ENCODE measurements around the gene PSG1. TPM values are rescaled to one million over a fixed set of nuclear protein-coding genes. Genes with fewer than 3 reads are reported as not detected.
"Not testable (repeated sequence)": the region's sequence is repeated elsewhere in the genome, so short reads cannot be mapped to it uniquely, and the experiment has no call there.

PSG1 gene
- not detected for polyA plus RNA-seq (2012; ENCODE audit: insufficient read length, low read depth)

DNA sequence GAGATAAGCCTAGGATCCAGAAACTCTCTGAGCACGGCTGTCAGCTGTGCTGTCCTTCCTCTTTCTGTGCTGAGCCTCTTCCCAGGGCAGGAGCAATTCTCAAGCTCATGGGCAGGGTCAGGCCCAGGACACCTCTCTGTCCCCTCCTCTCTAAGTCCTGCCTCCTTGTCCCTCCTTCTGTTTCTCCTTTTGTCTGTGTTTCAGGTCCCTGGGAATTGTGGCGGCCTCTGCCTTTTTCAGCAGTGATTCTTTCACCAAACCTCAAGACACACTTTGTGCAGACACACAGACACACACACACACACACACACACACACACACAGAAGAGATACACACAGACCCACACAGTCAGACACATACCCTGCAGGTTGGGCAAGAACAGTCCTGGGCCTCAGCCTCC, at the start of gene PSG1:
Gene PSG1, minus strand, starts transcription at position 101 of the 400 bp plus-strand sequence. CDS start 132 bp downstream, outside the sequence.
- TF ChIP-seq POLR2AphosphoS5 (IDR thresholded peaks at IDR 0.05; ENCODE audit: low read depth, low read length) (no peak), SIN3A (IDR thresholded peaks at IDR 0.05; ENCODE audit: borderline replicate concordance, insufficient read depth, low read length) (no peak), TAF1 (IDR thresholded peaks at IDR 0.05; ENCODE audit: borderline replicate concordance, insufficient read depth, low read length) (no peak), REST (IDR thresholded peaks at IDR 0.05; ENCODE audit: insufficient read depth in 1 of 2, low read depth in 2 of 2, low read length in 2 of 2) (no peak), FOXP2 (optimal IDR thresholded peaks at IDR 0.05; ENCODE audit: borderline replicate concordance, extremely low read depth, extremely low read length, insufficient read depth) (no peak)

- TF ChIP-seq TAF1 (IDR thresholded peaks at IDR 0.05; ENCODE audit: borderline replicate concordance, insufficient read depth, low read length), result no peak
Measured at GRCh38 chr19:42928896-42929295, 49.4 kb upstream of the PSG1 start.

- no peak for TF ChIP-seq TAF1 (IDR thresholded peaks at IDR 0.05; ENCODE audit: borderline replicate concordance, insufficient read depth, low read length)
- TF ChIP-seq POLR2AphosphoS5 (IDR thresholded peaks at IDR 0.05; ENCODE audit: low read depth, low read length), result no peak
- no peak for TF ChIP-seq FOXP2 (optimal IDR thresholded peaks at IDR 0.05; ENCODE audit: borderline replicate concordance, extremely low read depth, extremely low read length, insufficient read depth)
- no peak for TF ChIP-seq SIN3A (IDR thresholded peaks at IDR 0.05; ENCODE audit: borderline replicate concordance, insufficient read depth, low read length)
- no peak for TF ChIP-seq REST (IDR thresholded peaks at IDR 0.05; ENCODE audit: insufficient read depth in 1 of 2, low read depth in 2 of 2, low read length in 2 of 2)
Measured at GRCh38 chr19:42926781-42927180, 47.3 kb upstream of the PSG1 start.

GRCh38 chr19:42919757-42920079, 40.2 kb upstream of the PSG1 start:
- TF ChIP-seq POLR2AphosphoS5 (IDR thresholded peaks at IDR 0.05; ENCODE audit: low read depth, low read length), result no peak
- TF ChIP-seq SIN3A (IDR thresholded peaks at IDR 0.05; ENCODE audit: borderline replicate concordance, insufficient read depth, low read length), result no peak
- no peak for TF ChIP-seq TAF1 (IDR thresholded peaks at IDR 0.05; ENCODE audit: borderline replicate concordance, insufficient read depth, low read length)
- no peak for TF ChIP-seq FOXP2 (optimal IDR thresholded peaks at IDR 0.05; ENCODE audit: borderline replicate concordance, extremely low read depth, extremely low read length, insufficient read depth)
- TF ChIP-seq REST (IDR thresholded peaks at IDR 0.05; ENCODE audit: insufficient read depth in 1 of 2, low read depth in 2 of 2, low read length in 2 of 2), result no peak

DNA sequence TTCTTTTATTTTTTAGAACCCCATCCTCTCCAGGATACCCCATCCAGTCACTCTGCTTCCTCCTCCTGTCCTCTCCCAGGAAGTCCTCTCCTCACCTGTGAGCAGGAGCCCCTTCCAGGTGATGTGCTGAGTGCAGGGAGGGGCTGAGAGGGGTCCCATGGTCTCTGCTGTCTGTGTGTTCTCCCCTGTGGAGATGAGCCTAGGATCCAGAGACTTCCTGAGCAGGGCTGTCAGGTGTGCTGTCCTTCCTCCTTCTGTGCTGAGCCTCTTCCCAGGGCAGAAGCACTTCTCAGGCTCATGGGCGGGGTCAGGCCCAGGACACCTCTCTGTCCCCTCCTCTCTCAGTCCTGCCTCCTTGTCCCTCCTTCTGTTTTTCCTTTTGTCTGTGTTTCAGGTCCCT, 38.1 kb upstream of the PSG1 start, which contains the start of gene PSG6:
Gene PSG6, minus strand, starts transcription at position 261 of the 400 bp plus-strand sequence. Its CDS starts 102 bp downstream, at position 159.
- not testable (repeated sequence) for TF ChIP-seq FOXP2 (optimal IDR thresholded peaks at IDR 0.05; ENCODE audit: borderline replicate concordance, extremely low read depth, extremely low read length, insufficient read depth); TAF1 (IDR thresholded peaks at IDR 0.05; ENCODE audit: borderline replicate concordance, insufficient read depth, low read length); SIN3A (IDR thresholded peaks at IDR 0.05; ENCODE audit: borderline replicate concordance, insufficient read depth, low read length)

DNA sequence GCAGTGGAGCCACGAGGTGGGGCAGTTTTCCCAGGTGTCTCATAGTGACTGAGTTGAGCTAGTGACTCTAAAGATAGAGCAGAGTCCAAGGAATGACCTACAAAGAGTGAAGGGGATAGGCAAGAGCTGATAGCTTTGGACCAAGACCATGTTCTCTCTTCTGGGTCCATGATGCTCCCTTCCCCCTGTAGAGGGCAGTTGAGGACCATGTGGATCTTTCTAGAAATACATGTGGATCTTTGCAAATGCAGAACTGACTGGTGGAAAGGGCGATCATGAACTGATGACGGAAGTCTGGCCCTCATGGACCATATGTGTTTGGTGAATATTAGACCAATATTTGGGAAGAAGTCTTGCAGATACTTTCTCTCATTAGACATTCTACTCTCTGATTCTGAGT, 6.9 kb downstream of the PSG1 start:
- no peak for TF ChIP-seq SIN3A (IDR thresholded peaks at IDR 0.05; ENCODE audit: borderline replicate concordance, insufficient read depth, low read length)
- no peak for TF ChIP-seq TAF1 (IDR thresholded peaks at IDR 0.05; ENCODE audit: borderline replicate concordance, insufficient read depth, low read length)
- no peak for TF ChIP-seq FOXP2 (optimal IDR thresholded peaks at IDR 0.05; ENCODE audit: borderline replicate concordance, extremely low read depth, extremely low read length, insufficient read depth)
- TF ChIP-seq POLR2AphosphoS5 (IDR thresholded peaks at IDR 0.05; ENCODE audit: low read depth, low read length), result no peak

GRCh38 chr19:42857544-42857867, 22.0 kb downstream of the PSG1 start:
- no peak for TF ChIP-seq FOXP2 (optimal IDR thresholded peaks at IDR 0.05; ENCODE audit: borderline replicate concordance, extremely low read depth, extremely low read length, insufficient read depth)

All from PFSK-1 (cell line).